Mesothelial cell of epicardium (in vitro differentiated cells): ENCODE data around the gene ATRIP. TPM values are rescaled to one million over a fixed set of nuclear protein-coding genes. Genes with fewer than 3 reads are reported as not detected.
"Not testable (repeated sequence)": the region's sequence is repeated elsewhere in the genome, so short reads cannot be mapped to it uniquely, and the experiment has no call there.

Experiments
- DNase-seq, 2 experiments: peaks; one replicate each; pipeline ENCODE4 v3.0.0; 2021; ENCODE audit warnings: low spot score in 2 of 2; ENCODE audit not compliant: unreplicated experiment in 2 of 2
- H3K27ac Mint-ChIP-seq: 2 replicates; pipeline ENCODE4 v1.8.0; 2021; ENCODE audit warnings: mixed read lengths
- H3K27me3 Mint-ChIP-seq: 2 replicates; pipeline ENCODE4 v1.8.0; 2021; ENCODE audit warnings: low read depth, mixed read lengths
- H3K36me3 Mint-ChIP-seq: 2 replicates; pipeline ENCODE4 v1.8.0; 2021; ENCODE audit warnings: mixed read lengths
- H3K4me1 Mint-ChIP-seq: 2 replicates; pipeline ENCODE4 v1.8.0; 2021; ENCODE audit warnings: mixed read lengths
- H3K4me3 Mint-ChIP-seq: 2 replicates; pipeline ENCODE4 v1.8.0; 2021; ENCODE audit warnings: mild to moderate bottlenecking, moderate library complexity, mixed read lengths
- H3K9me3 Mint-ChIP-seq: 2 replicates; pipeline ENCODE4 v1.8.0; 2021; ENCODE audit warnings: mixed read lengths
- total RNA-seq: library from RNA; stranded (reverse); gene quantifications from 3 replicates; pipeline ENCODE4 v1.2.1, GENCODE V29; 2021
- TF ChIP-seq, protein P1 (sequence below): fragments of 200-600 bp; sonication (generic); IDR thresholded peaks from one replicate; pipeline ENCODE4 v1.5.0; 2021; ENCODE audit warnings: antibody characterized with exemption; ENCODE audit not compliant: unreplicated experiment

ATRIP gene
- total RNA-seq, 1 donor from 2014 or later = 12.0 TPM

GRCh38 chr3:48478626-48479555, 32.4 kb downstream of the ATRIP start:
- no peak for DNase-seq
- Mint-ChIP-seq H3K36me3 (peaks cover 5% of the 10 kb centered on the region), H3K27me3 (no peaks in the 10 kb centered on the region), H3K27ac (no peak overlapping the region), H3K9me3 (no peaks in the 10 kb centered on the region), H3K4me3 (no peak overlapping the region), H3K4me1 (peaks cover 4% of the 10 kb centered on the region)
- TF ChIP-seq, protein P1, sequence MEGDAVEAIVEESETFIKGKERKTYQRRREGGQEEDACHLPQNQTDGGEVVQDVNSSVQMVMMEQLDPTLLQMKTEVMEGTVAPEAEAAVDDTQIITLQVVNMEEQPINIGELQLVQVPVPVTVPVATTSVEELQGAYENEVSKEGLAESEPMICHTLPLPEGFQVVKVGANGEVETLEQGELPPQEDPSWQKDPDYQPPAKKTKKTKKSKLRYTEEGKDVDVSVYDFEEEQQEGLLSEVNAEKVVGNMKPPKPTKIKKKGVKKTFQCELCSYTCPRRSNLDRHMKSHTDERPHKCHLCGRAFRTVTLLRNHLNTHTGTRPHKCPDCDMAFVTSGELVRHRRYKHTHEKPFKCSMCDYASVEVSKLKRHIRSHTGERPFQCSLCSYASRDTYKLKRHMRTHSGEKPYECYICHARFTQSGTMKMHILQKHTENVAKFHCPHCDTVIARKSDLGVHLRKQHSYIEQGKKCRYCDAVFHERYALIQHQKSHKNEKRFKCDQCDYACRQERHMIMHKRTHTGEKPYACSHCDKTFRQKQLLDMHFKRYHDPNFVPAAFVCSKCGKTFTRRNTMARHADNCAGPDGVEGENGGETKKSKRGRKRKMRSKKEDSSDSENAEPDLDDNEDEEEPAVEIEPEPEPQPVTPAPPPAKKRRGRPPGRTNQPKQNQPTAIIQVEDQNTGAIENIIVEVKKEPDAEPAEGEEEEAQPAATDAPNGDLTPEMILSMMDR = no peak

DNA sequence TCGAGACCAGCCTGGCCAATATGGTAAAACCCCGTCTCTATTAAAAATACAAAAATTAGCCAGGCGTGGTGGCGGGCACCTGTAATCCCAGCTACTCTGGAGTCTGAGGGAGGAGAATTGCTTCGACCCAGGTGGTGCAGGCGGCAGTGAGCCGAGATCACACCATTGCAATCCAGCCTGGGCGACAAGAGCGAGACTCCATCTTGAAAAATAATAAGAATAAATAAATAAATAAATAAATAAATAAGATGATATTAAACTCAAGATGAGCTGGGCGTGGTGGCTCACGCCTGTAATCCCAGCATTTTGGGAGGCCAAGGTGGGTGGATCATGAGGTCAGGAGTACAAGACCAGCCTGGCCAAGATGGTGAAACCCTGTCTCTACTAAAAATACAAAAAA, 34.4 kb downstream of the ATRIP start:
- not testable (repeated sequence) for H3K4me3 Mint-ChIP-seq, DNase-seq, H3K27ac Mint-ChIP-seq, H3K27me3 Mint-ChIP-seq, H3K9me3 Mint-ChIP-seq, H3K36me3 Mint-ChIP-seq, H3K4me1 Mint-ChIP-seq

DNA sequence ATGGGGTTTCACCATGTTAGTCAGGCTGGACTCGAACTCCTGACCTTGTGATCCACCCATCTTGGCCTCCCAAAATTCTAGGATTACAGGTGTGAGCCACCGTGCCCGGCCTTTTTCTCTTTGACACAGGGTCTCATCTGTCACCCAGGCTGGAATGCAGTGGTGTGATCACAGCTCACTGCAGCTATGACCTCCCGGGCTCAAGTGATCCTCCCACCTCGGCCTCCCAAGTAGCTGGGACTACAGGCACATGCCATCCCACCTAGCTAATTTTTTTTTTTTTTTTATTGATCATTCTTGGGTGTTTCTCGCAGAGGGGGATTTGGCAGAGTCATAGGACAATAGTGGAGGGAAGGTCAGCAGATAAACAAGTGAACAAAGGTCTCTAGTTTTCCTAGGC, 36.3 kb downstream of the ATRIP start:
- H3K36me3 Mint-ChIP-seq, H3K4me1 Mint-ChIP-seq, H3K27me3 Mint-ChIP-seq, H3K27ac Mint-ChIP-seq, DNase-seq, H3K4me3 Mint-ChIP-seq, H3K9me3 Mint-ChIP-seq: not testable (repeated sequence)

- no peak overlapping the region for H3K27ac Mint-ChIP-seq
- no peaks in the 10 kb centered on the region for H3K27me3 Mint-ChIP-seq
- peaks cover 8% of the 10 kb centered on the region for H3K4me1 Mint-ChIP-seq
- peaks cover 2% of the 10 kb centered on the region for H3K36me3 Mint-ChIP-seq
- no peaks in the 10 kb centered on the region for H3K9me3 Mint-ChIP-seq
- TF ChIP-seq, protein P1 = no peak
- H3K4me3 Mint-ChIP-seq = no peak overlapping the region
- DNase-seq = no peak
Measured at GRCh38 chr3:48486952-48487351, 40.4 kb downstream of the ATRIP start.

DNA sequence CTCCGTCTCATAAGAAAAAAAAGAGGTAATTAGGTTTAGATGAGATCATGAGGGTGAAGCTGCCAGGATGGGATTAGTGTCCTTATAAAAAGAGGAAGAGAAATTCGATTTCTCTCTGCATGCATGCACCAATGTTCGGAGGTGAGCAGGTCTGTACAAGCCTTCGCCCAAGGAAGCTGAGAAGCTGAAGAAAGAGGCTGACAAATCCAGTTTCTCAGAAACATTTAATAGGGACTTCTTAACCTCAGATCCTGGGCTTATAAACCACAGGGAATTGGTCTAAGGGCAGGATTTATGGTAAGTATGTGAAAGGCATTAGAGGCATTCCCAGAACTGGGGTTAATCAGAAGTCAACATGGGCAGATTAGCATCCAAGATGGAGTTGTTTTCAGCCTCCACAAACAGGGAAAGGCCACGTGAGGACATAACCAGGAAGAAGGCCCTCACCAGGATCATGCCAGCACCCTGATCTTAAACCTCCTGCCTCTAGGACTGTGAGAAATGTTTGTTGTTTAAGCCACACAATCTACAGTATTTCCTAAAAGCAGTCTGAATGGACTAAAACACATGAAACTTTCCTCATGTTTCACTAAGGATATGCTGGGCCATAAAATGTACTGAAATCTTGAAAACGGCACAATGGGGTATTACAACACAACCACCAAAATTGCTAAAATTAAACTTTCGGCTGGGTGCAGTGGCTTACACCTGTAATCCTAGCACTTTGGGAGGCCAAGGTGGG, 46.1 kb downstream of the ATRIP start:
- no peak for DNase-seq
- no peaks in the 10 kb centered on the region for H3K27me3 Mint-ChIP-seq
- peaks cover 11% of the 10 kb centered on the region for H3K36me3 Mint-ChIP-seq
- TF ChIP-seq, protein P1 = no peak
- H3K27ac Mint-ChIP-seq = peak overlapping the region; percentile 86
- H3K9me3 Mint-ChIP-seq = no peaks in the 10 kb centered on the region
- H3K4me3 Mint-ChIP-seq = no peak overlapping the region
- H3K4me1 Mint-ChIP-seq = peaks cover 16% of the 10 kb centered on the region

DNA sequence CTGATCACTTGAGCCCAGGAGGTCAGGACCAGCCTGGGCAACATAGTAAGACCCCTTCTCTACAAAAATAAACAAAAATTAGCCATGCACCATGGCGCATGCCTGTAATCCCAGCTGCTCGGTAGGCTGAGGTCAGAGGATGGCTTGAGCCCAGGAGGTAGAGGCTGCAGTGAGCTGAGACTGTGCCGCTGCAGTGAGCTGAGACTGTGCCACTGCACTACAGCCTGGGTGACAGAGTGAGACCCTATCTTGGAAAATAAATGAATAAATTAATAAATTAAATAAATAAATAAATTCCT, 46.6 kb downstream of the ATRIP start:
- Mint-ChIP-seq H3K4me3 (no peak overlapping the region), H3K27ac (no peak overlapping the region), H3K27me3 (no peaks in the 10 kb centered on the region), H3K36me3 (peaks cover 13% of the 10 kb centered on the region), H3K9me3 (peaks cover 2% of the 10 kb centered on the region), H3K4me1 (peaks cover 16% of the 10 kb centered on the region)
- TF ChIP-seq, protein P1 = no peak
- DNase-seq = no peak
